HG03159 (cell line): ENCODE measurements around the gene REXO1.

Source experiments
- ATAC-seq: cut with Tn5 transposase; IDR thresholded peaks from one replicate; pipeline ENCODE4 v1.9.1; 2021; ENCODE audit warnings: mild to moderate bottlenecking, moderate library complexity; ENCODE audit not compliant: unreplicated experiment

The REXO1 gene

GRCh38 chr19:1774989-1775772, 73.1 kb downstream of the REXO1 start:
- no peak for ATAC-seq

GRCh38 chr19:1773184-1773583, 75.1 kb downstream of the REXO1 start:
- no peak for ATAC-seq

- no peak for ATAC-seq
Measured at GRCh38 chr19:1770866-1771576, 77.3 kb downstream of the REXO1 start.

- ATAC-seq: no peak
Measured at GRCh38 chr19:1769645-1769985, 78.7 kb downstream of the REXO1 start.

- no peak for ATAC-seq
Measured at GRCh38 chr19:1768918-1769644, 79.2 kb downstream of the REXO1 start.

GRCh38 chr19:1768248-1768647, 80.0 kb downstream of the REXO1 start:
- ATAC-seq: no peak

- no peak for ATAC-seq
Measured at GRCh38 chr19:1767464-1767933, 80.8 kb downstream of the REXO1 start.

GRCh38 chr19:1766800-1767352, 81.4 kb downstream of the REXO1 start:
- ATAC-seq: no peak

- ATAC-seq: no peak
Measured at GRCh38 chr19:1765904-1766799, 82.1 kb downstream of the REXO1 start.
